ENCODE results near the gene RPL35. TPM values are rescaled to one million over a fixed set of nuclear protein-coding genes. Genes with fewer than 3 reads are reported as not detected.

RPL35 gene
- total RNA-seq, 2 experiments from 2014 or later, result 2,088 to 2,142 TPM

GRCh38 chr9:124878518-124878917 lies 16.8 kb upstream of the RPL35 start:
- H3K4me1 Mint-ChIP-seq (ENCODE audit: low read depth), result peaks cover under 1% of the 10 kb centered on the region
- peaks cover 87% of the 10 kb centered on the region for H3K36me3 Mint-ChIP-seq (ENCODE audit: low read depth)
- CTCF ChIA-PET, result interaction anchor here (1.6 kb wide), 1 partner anchor 26 kb away, joined by 5 read pairs; the partner anchor contains the start of gene WDR38
- H3K4me3 Mint-ChIP-seq, result no peak overlapping the region
- H3K4me1 ChIP-seq (ENCODE audit: insufficient read depth, low read length), result peaks cover 24% of the 10 kb centered on the region
- no peaks in the 10 kb centered on the region for H3K9me3 Mint-ChIP-seq
- no peak for TF ChIP-seq CTCF (IDR thresholded peaks at IDR 0.05)
- POLR2A ChIA-PET, result interaction anchor here (3.3 kb wide), 1 partner anchor 16 kb away, joined by 10 read pairs; the partner anchor contains the start of genes ARPC5L and RPL35
- no peaks in the 10 kb centered on the region for H3K27me3 ChIP-seq (ENCODE audit: control insufficient read depth in 1 of 2, insufficient read depth in 2 of 2, low read length in 2 of 2)
- ATAC-seq (ENCODE audit: poor library complexity) (no peak), DNase-seq (no peak)
- no peak overlapping the region for H3K27ac Mint-ChIP-seq
- intact Hi-C loops (cut with DNase I, micrococcal nuclease), result no loop called here
- H3K4me3 ChIP-seq (ENCODE audit: low read length), result no peak overlapping the region
- peaks cover 87% of the 10 kb centered on the region for H3K36me3 ChIP-seq (ENCODE audit: insufficient read depth, low read length)
- H3K9me3 ChIP-seq (ENCODE audit: control insufficient read depth in 1 of 2, insufficient read depth in 1 of 2, low read length in 2 of 2), result no peaks in the 10 kb centered on the region
- no peak overlapping the region for H3K27ac ChIP-seq (ENCODE audit: low read depth in 1 of 2, low read length in 2 of 2)
- no peaks in the 10 kb centered on the region for H3K27me3 Mint-ChIP-seq

DNA sequence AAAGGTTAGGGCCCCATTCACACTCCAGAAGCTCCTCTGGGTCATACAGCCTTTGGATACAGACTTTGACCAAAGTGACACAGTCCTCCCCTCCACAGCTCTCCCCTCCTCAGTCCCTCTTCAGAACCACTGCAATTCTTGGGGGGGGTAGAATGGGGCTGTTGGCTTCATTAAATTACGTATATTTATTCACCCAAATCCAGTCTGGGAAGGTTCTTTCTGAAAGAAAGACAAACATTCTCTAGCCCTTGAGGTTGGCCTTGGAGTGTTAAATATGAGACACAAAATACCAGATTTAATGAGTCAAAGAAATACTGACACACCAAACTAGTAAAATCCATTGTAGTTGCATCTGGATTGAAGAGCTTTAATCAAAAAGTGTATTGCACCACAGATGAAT lies 16.3 kb upstream of the RPL35 start:
- intact Hi-C loops (cut with DNase I, micrococcal nuclease), result no loop called here
- ATAC-seq (ENCODE audit: poor library complexity) (no peak), DNase-seq (no peak)
- Histone ChIP-seq H3K36me3 (ENCODE audit: insufficient read depth, low read length) (peaks cover 92% of the 10 kb centered on the region), H3K9me3 (ENCODE audit: control insufficient read depth in 1 of 2, insufficient read depth in 1 of 2, low read length in 2 of 2) (no peaks in the 10 kb centered on the region), H3K27me3 (ENCODE audit: control insufficient read depth in 1 of 2, insufficient read depth in 2 of 2, low read length in 2 of 2) (no peaks in the 10 kb centered on the region), H3K4me3 (ENCODE audit: low read length) (no peak overlapping the region), H3K4me1 (ENCODE audit: insufficient read depth, low read length) (peaks cover 29% of the 10 kb centered on the region), H3K27ac (ENCODE audit: low read depth in 1 of 2, low read length in 2 of 2) (no peak overlapping the region)
- peaks cover 88% of the 10 kb centered on the region for H3K36me3 Mint-ChIP-seq (ENCODE audit: low read depth)
- TF ChIP-seq CTCF (IDR thresholded peaks at IDR 0.05), result no peak
- no peaks in the 10 kb centered on the region for H3K27me3 Mint-ChIP-seq
- peaks cover 6% of the 10 kb centered on the region for H3K4me1 Mint-ChIP-seq (ENCODE audit: low read depth)
- no peak overlapping the region for H3K4me3 Mint-ChIP-seq
- ChIA-PET CTCF (no interaction called here), POLR2A (interaction anchor here (3.3 kb wide), 1 partner anchor 16 kb away, joined by 10 read pairs; the partner anchor contains the start of genes ARPC5L and RPL35)
- no peaks in the 10 kb centered on the region for H3K9me3 Mint-ChIP-seq
- no peak overlapping the region for H3K27ac Mint-ChIP-seq

DNA sequence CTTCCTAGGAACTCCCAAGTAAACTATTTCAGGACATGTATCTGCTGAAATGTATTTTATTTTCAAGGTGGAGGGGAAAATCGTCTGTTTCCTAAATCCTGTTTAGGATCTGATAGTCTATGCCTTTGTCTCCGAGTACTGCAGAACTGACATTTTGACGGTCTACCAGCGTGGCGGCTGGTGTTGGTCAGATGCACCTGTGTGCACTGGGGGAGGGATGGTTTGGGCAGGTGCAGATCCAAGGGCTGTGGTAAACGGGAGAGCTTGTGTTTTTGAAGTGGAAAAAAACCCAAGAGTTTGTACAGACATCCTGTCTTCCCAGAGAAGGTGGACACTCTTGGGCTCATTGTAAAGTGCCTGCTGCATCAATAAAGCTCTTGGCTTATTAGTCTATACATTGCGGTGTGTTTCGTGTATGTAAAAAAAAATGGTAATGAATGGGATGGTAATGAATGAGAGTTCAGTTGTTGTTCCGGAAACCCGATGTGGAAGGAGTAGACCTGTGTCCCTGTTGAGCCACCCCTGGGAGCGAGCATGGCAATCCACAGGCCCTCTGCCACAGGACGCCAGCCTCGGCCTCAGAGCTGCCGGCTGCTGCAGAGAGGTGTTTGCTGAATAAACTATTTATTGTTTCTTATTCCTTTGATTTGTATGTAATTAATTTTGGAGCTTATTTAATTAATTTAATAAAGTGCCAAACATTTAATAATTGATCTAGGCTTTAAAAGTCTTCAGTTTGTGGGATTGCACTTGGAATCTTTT lies 15.4 kb upstream of the RPL35 start:
- no peak overlapping the region for H3K27ac Mint-ChIP-seq
- ChIA-PET POLR2A (interaction anchor here (3.3 kb wide), 1 partner anchor 15 kb away, joined by 10 read pairs; the partner anchor contains the start of genes ARPC5L and RPL35), CTCF (interaction anchor here (1.2 kb wide), 1 partner anchor 24 kb away, joined by 3 read pairs; the partner anchor contains the start of gene WDR38)
- TF ChIP-seq CTCF (IDR thresholded peaks at IDR 0.05), result no peak
- H3K4me3 Mint-ChIP-seq, result no peak overlapping the region
- H3K27me3 Mint-ChIP-seq, result no peaks in the 10 kb centered on the region
- H3K4me3 ChIP-seq (ENCODE audit: low read length), result no peak overlapping the region
- H3K9me3 Mint-ChIP-seq, result no peaks in the 10 kb centered on the region
- peaks cover 38% of the 10 kb centered on the region for H3K4me1 ChIP-seq (ENCODE audit: insufficient read depth, low read length)
- DNase-seq (no peak), ATAC-seq (ENCODE audit: poor library complexity) (no peak)
- no peak overlapping the region for H3K27ac ChIP-seq (ENCODE audit: low read depth in 1 of 2, low read length in 2 of 2)
- H3K36me3 Mint-ChIP-seq (ENCODE audit: low read depth), result peaks cover 88% of the 10 kb centered on the region
- H3K9me3 ChIP-seq (ENCODE audit: control insufficient read depth in 1 of 2, insufficient read depth in 1 of 2, low read length in 2 of 2), result no peaks in the 10 kb centered on the region
- intact Hi-C loops (cut with DNase I, micrococcal nuclease), result no loop called here
- H3K27me3 ChIP-seq (ENCODE audit: control insufficient read depth in 1 of 2, insufficient read depth in 2 of 2, low read length in 2 of 2), result no peaks in the 10 kb centered on the region
- peaks cover 14% of the 10 kb centered on the region for H3K4me1 Mint-ChIP-seq (ENCODE audit: low read depth)
- peaks cover 93% of the 10 kb centered on the region for H3K36me3 ChIP-seq (ENCODE audit: insufficient read depth, low read length)

Measured in CD4-positive, alpha-beta T cell (primary cell).